Measurements from ENCODE around the gene C1orf116. TPM values are rescaled to one million over a fixed set of nuclear protein-coding genes. Genes with fewer than 3 reads are reported as not detected.

Gene C1orf116
- total RNA-seq, 1 experiment from 2014 or later: 124 TPM

DNA sequence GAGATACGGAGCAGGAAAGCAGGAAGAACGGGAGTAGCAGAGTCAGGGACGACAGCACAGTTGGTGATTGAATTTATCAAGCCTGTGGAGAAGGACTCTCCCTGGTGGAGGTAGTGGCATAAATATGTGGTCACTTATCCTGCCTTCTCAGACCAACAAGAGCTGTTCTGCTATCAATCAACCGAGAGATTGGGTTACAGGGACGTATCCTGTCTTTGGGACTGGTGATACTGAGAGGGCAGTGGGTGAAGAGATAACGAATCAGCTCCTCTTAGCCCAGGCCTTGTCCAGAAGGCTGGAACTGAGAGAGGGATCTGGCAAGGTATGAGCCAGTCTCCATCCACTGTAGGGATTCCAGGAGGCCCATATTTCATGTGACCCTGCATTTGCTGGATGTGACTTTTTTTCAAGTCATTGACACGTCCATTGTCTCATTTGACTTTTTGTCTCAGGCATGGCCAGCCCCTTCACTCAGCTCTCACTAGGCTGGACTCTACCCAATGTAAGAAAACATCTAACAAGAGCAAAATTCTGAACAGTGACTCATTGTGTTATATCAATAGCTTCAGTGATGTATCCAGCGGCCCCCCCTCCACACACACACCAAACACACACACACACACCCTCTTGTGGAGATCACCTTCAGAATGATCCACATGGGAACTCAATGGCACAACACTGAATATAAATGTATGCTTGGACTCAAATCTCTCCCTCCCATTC is 11.3 kb downstream of the C1orf116 start:
- peak overlapping the region; percentile 98 for H3K27ac Mint-ChIP-seq (ENCODE audit: unreplicated experiment)
- BruUV-seq (replicated peaks): no TSS peak
- intact Hi-C loops (cut with micrococcal nuclease; ENCODE audit: unreplicated experiment): loop anchor here (2.0 to 10.0 kb wide), 2 partner anchors 14 to 304 kb away; partner anchors contain the start of gene CD55

DNA sequence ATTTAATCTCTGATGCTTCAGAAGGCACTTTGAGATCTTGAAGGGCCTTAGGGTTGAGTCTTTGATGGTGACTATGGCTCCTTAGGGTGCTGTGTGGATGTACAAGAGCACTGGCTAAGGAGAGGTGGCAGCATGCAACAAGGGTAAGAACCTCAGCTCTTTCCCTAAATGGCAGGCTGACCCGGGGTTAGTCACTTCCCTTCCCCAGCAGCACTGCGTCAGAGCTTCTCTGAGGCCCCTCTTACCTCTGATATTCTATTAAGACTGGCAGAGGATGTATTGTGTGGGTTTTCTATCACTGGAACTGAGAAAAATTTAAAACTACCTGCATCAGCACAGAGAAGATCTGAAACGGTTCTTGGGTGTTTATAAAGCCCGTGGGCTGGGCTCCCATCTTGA is 11.8 kb downstream of the C1orf116 start:
- intact Hi-C loops (cut with micrococcal nuclease; ENCODE audit: unreplicated experiment): loop anchor here (2.0 to 10.0 kb wide), 2 partner anchors 14 to 304 kb away; partner anchors contain the start of gene CD55
- H3K4me3 Mint-ChIP-seq (ENCODE audit: low read depth, unreplicated experiment): peak overlapping the region; percentile 13
- peaks cover 91% of the 10 kb centered on the region for H3K4me1 Mint-ChIP-seq (ENCODE audit: low read depth, unreplicated experiment)
- no peaks in the 10 kb centered on the region for H3K27me3 Mint-ChIP-seq (ENCODE audit: unreplicated experiment)
- H3K36me3 Mint-ChIP-seq (ENCODE audit: insufficient read depth, unreplicated experiment): peaks cover 84% of the 10 kb centered on the region
- TF ChIP-seq, protein P1, sequence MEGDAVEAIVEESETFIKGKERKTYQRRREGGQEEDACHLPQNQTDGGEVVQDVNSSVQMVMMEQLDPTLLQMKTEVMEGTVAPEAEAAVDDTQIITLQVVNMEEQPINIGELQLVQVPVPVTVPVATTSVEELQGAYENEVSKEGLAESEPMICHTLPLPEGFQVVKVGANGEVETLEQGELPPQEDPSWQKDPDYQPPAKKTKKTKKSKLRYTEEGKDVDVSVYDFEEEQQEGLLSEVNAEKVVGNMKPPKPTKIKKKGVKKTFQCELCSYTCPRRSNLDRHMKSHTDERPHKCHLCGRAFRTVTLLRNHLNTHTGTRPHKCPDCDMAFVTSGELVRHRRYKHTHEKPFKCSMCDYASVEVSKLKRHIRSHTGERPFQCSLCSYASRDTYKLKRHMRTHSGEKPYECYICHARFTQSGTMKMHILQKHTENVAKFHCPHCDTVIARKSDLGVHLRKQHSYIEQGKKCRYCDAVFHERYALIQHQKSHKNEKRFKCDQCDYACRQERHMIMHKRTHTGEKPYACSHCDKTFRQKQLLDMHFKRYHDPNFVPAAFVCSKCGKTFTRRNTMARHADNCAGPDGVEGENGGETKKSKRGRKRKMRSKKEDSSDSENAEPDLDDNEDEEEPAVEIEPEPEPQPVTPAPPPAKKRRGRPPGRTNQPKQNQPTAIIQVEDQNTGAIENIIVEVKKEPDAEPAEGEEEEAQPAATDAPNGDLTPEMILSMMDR (IDR thresholded peaks at IDR 0.05; ENCODE audit: unreplicated experiment): no peak
- H3K9me3 Mint-ChIP-seq (ENCODE audit: low read depth, unreplicated experiment): no peaks in the 10 kb centered on the region
- H3K27ac Mint-ChIP-seq (ENCODE audit: unreplicated experiment): peak overlapping the region; percentile 98
- no TSS peak for BruUV-seq (replicated peaks)
- CTCF ChIA-PET: interaction anchor here (0.8 to 4.7 kb wide), 9 partner anchors 9 to 41 kb away, joined by 3 to 27 read pairs (median 12); partner anchors contain the start of genes C1orf116 and PFKFB2
- no peak for DNase-seq

More for the DNA sequence above, 11.3 kb downstream of the C1orf116 start:
- H3K36me3 Mint-ChIP-seq (ENCODE audit: insufficient read depth, unreplicated experiment): peaks cover 84% of the 10 kb centered on the region
- no peaks in the 10 kb centered on the region for H3K27me3 Mint-ChIP-seq (ENCODE audit: unreplicated experiment)
- no peaks in the 10 kb centered on the region for H3K9me3 Mint-ChIP-seq (ENCODE audit: low read depth, unreplicated experiment)
- peak overlapping the region; percentile 13 for H3K4me3 Mint-ChIP-seq (ENCODE audit: low read depth, unreplicated experiment)
- CTCF ChIA-PET: interaction anchor here (0.6 to 4.7 kb wide), 16 partner anchors 9 to 109 kb away, joined by 3 to 27 read pairs (median 8); partner anchors contain the start of genes C1orf116 and PFKFB2
- DNase-seq: peak; percentile 74
- H3K4me1 Mint-ChIP-seq (ENCODE audit: low read depth, unreplicated experiment): peaks cover 91% of the 10 kb centered on the region
- TF ChIP-seq, protein P1 (IDR thresholded peaks at IDR 0.05; ENCODE audit: unreplicated experiment): no peak

DNA sequence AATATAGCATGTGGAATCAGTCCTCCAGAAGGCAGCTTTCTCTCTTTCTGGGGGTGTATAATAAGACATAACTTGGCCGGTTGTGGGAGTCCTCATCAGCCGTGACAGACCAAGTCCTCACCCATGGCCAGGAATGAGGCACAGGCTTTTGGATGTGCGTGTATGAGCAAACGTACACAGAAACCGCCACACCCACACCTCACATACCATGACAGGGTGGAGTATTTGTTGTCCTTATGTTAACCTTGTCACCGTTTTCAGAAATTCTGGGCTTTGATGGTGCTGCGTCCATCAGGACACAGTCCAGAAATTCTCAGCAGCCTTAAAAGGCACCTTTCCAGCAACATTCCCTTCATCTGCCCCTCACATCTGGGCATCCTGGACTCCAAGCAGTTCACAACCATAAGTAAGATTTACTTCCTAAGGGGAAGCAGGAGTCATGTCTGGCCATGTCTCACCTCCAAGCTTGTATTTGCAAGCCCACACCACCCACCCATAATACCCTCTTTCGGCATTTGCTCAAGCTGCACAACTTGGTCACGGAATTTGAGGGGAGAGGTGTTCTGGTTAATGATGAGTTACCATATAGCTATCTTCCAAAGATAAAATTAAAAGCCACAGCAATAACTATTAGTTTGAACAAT is 12.4 kb downstream of the C1orf116 start:
- TF ChIP-seq, protein P1 (IDR thresholded peaks at IDR 0.05; ENCODE audit: unreplicated experiment): no peak
- CTCF ChIA-PET: interaction anchor here (0.8 to 4.7 kb wide), 8 partner anchors 10 to 41 kb away, joined by 3 to 27 read pairs (median 14); partner anchors contain the start of gene C1orf116
- peak overlapping the region; percentile 13 for H3K4me3 Mint-ChIP-seq (ENCODE audit: low read depth, unreplicated experiment)
- no TSS peak for BruUV-seq (replicated peaks)
- peaks cover 91% of the 10 kb centered on the region for H3K4me1 Mint-ChIP-seq (ENCODE audit: low read depth, unreplicated experiment)
- H3K27ac Mint-ChIP-seq (ENCODE audit: unreplicated experiment): peak overlapping the region; percentile 98
- peak; percentile 84 for DNase-seq
- no peaks in the 10 kb centered on the region for H3K27me3 Mint-ChIP-seq (ENCODE audit: unreplicated experiment)
- H3K9me3 Mint-ChIP-seq (ENCODE audit: low read depth, unreplicated experiment): no peaks in the 10 kb centered on the region
- intact Hi-C loops (cut with micrococcal nuclease; ENCODE audit: unreplicated experiment): loop anchor here (2.0 to 10.0 kb wide), 2 partner anchors 13 to 305 kb away; partner anchors contain the start of gene CD55
- H3K36me3 Mint-ChIP-seq (ENCODE audit: insufficient read depth, unreplicated experiment): peaks cover 79% of the 10 kb centered on the region

DNA sequence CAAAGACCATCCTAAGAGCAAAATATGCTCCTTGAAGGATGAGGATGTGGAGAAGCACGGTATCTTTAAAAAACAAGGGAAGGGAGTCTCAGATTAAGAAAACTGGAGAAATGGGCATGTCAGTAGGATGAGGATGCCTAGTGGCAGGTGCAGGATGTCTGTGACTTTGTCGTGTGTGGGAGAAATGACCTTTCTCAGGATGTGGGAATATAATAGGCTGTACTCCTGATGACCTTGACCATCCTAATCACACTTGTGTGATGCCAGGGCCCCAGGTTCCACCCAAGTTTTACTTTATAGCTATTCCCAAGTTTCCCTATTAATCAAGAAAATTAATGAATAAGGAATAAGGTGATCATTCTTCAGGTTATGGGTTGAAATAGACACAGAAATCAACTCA is 12.9 kb downstream of the C1orf116 start:
- Mint-ChIP-seq H3K9me3 (ENCODE audit: low read depth, unreplicated experiment) (no peaks in the 10 kb centered on the region), H3K4me1 (ENCODE audit: low read depth, unreplicated experiment) (peaks cover 91% of the 10 kb centered on the region), H3K4me3 (ENCODE audit: low read depth, unreplicated experiment) (peak overlapping the region; percentile 7), H3K36me3 (ENCODE audit: insufficient read depth, unreplicated experiment) (peaks cover 74% of the 10 kb centered on the region), H3K27me3 (ENCODE audit: unreplicated experiment) (no peaks in the 10 kb centered on the region), H3K27ac (ENCODE audit: unreplicated experiment) (peak overlapping the region; percentile 98)
- intact Hi-C loops (cut with micrococcal nuclease; ENCODE audit: unreplicated experiment): loop anchor here (2.0 to 10.0 kb wide), 2 partner anchors 13 to 305 kb away; partner anchors contain the start of gene CD55
- no peak for DNase-seq
- CTCF ChIA-PET: interaction anchor here (0.6 to 4.7 kb wide), 5 partner anchors 10 to 19 kb away, joined by 3 to 25 read pairs (median 12); no protein-coding TSS in a partner anchor
- TF ChIP-seq, protein P1 (IDR thresholded peaks at IDR 0.05; ENCODE audit: unreplicated experiment): no peak
- TSS peak; percentile 46 for BruUV-seq (replicated peaks)

Data from Calu3 (cell line).